ENCODE measurements around the gene SMARCAD1. TPM values are rescaled to one million over a fixed set of nuclear protein-coding genes. Genes with fewer than 3 reads are reported as not detected.

SMARCAD1 gene
- total and polyA plus RNA-seq, 2 of the 8 experiments (the other 6 are each of a cell fraction or from before 2014, with no cell fraction given) = 24.1 to 59.4 TPM

- Histone ChIP-seq H3K9me3 (ENCODE audit: insufficient read depth in 2 of 2, low read depth in 1 of 2, low read length in 1 of 2) (no peaks in the 10 kb centered on the region), H2BK12ac (ENCODE audit: low read depth, low read length) (no peak overlapping the region), H4K5ac (ENCODE audit: insufficient read length, low read depth, low read length) (no peak overlapping the region), H4K91ac (replicated peaks; ENCODE audit: insufficient read length, low read length) (no peak overlapping the region), H3K36me3 (ENCODE audit: control insufficient read depth in 2 of 4, insufficient read depth in 4 of 4, low read length in 3 of 4) (peaks cover 0 to 47% (median 8%) of the 10 kb centered on the region in 4 experiments; a peak in 4 of 8 replicates), H3K4me1 (replicated peaks in 1 of 4; ENCODE audit: control insufficient read depth in 3 of 4, insufficient read depth in 4 of 4, low read length in 3 of 4) (no peaks in the 10 kb centered on the region), H2BK120ac (replicated peaks; ENCODE audit: low read depth, low read length) (no peak overlapping the region), H3K4ac (replicated peaks; ENCODE audit: insufficient read length, low read depth, low read length) (no peak overlapping the region), H2BK5ac (ENCODE audit: low read depth, low read length) (no peak overlapping the region), H3K23ac (ENCODE audit: insufficient read length) (no peak overlapping the region), H3K14ac (ENCODE audit: insufficient read length) (no peak overlapping the region), H3K27me3 (replicated peaks in 1 of 4; ENCODE audit: control insufficient read depth in 3 of 4, extremely low read depth in 1 of 4, insufficient read depth in 3 of 4, low read length in 3 of 4) (no peaks in the 10 kb centered on the region), H2AK5ac (ENCODE audit: low read depth, low read length) (no peak overlapping the region), H3K4me2 (ENCODE audit: insufficient read depth in 1 of 2, low read depth in 2 of 2, low read length in 2 of 2) (no peak overlapping the region), H2AFZ (ENCODE audit: low read length) (no peak overlapping the region), H2BK20ac (ENCODE audit: low read length) (no peak overlapping the region), H3K18ac (ENCODE audit: extremely low read depth, low read length) (no peak overlapping the region), H3K56ac (replicated peaks; ENCODE audit: insufficient read length, low read depth, low read length) (no peak overlapping the region), H3K23me2 (ENCODE audit: low read depth, low read length) (no peaks in the 10 kb centered on the region), H3K27ac (ENCODE audit: low read depth, low read length) (no peak overlapping the region), H3K79me1 (ENCODE audit: low read depth, low read length) (no peaks in the 10 kb centered on the region), H4K20me1 (replicated peaks in 1 of 2; ENCODE audit: control insufficient read depth in 1 of 2, insufficient read depth in 2 of 2, low read length in 2 of 2) (peaks cover 0 to 2% of the 10 kb centered on the region in 2 experiments), H3K79me2 (ENCODE audit: control insufficient read depth in 1 of 2, insufficient read depth in 2 of 2, low read length in 2 of 2) (no peaks in the 10 kb centered on the region), H2BK15ac (ENCODE audit: low read length) (no peak overlapping the region), H3K9ac (replicated peaks in 1 of 4; ENCODE audit: extremely low read depth in 1 of 4, low read depth in 3 of 4, low read length in 3 of 4) (peak overlapping the region in 1 of 4 experiments; percentile 34; a peak in 1 of 7 replicates), H4K8ac (ENCODE audit: extremely low read depth, insufficient read depth, low read length) (no peak overlapping the region), H3K4me3 (ENCODE audit: extremely low read depth in 1 of 4, insufficient read depth in 2 of 4, low read depth in 3 of 4, low read length in 4 of 4) (no peak overlapping the region)
- POLR2A ChIA-PET (ENCODE audit: partially characterized antibody) = no interaction called here
- DNase-seq (ENCODE audit: low read depth in 1 of 2, low spot score in 2 of 2) (no peak), FAIRE-seq (no peak)
- CTCF ChIA-PET (ENCODE audit: partially characterized antibody) = interaction anchor here (0.6 kb wide), 1 partner anchor 24 kb away, joined by 4 read pairs; no protein-coding TSS in a partner anchor
- 94% methylated on average over 4 of the region's 4 CpGs; no CpG with 5 or more reads in 1 of the 2 experiments for WGBS, 2 experiments (ENCODE audit: extremely low coverage in 1 of 2, insufficient coverage in 1 of 2, insufficient read length in 1 of 2, insufficient replicate concordance in 2 of 2, low coverage in 1 of 2, low lambda C conversion rate in 2 of 2, missing lambda C conversion rate in 1 of 2)
- TF ChIP-seq SP1 (IDR thresholded peaks at IDR 0.05; ENCODE audit: low read depth, low read length) (no peak), RBBP5 (IDR thresholded peaks at IDR 0.05; ENCODE audit: borderline replicate concordance, low read depth, low read length) (no peak), ATF2 (IDR thresholded peaks at IDR 0.05; ENCODE audit: low read length) (no peak), CTCF (IDR thresholded peaks at IDR 0.05; ENCODE audit: control extremely low read depth in 1 of 3, insufficient read depth in 1 of 3, low read depth in 1 of 3, low read length in 3 of 3) (no peak), TEAD4 (IDR thresholded peaks at IDR 0.05; ENCODE audit: low read depth, low read length) (no peak), SAP30 (IDR thresholded peaks at IDR 0.05; ENCODE audit: insufficient read depth, insufficient replicate concordance, low read length) (no peak), POLR2AphosphoS5 (IDR thresholded peaks at IDR 0.05; ENCODE audit: low read depth, low read length) (no peak), HDAC2 (IDR thresholded peaks at IDR 0.05; ENCODE audit: borderline replicate concordance in 1 of 2, low read depth in 2 of 2, low read length in 2 of 2) (no peak), POU5F1 (IDR thresholded peaks at IDR 0.05; ENCODE audit: low read depth, low read length) (no peak)
Measured at GRCh38 chr4:94267037-94267436, 59.4 kb downstream of the SMARCAD1 start.

Measured in H1 (cell line).